Stimulated activated CD4-positive, alpha-beta T cell treated with anti-CD3 and anti-CD28 coated beads, TNF-alpha, amount 100 ng/mL, for 48 hours (primary cell): ENCODE measurements around the gene C1QL3.

Source experiments
- DNase-seq, 3 donors: peaks; one replicate each; pipeline ENCODE4 v3.0.0-alpha.2; 2020; ENCODE audit warnings: low read depth in 3 of 3

C1QL3 gene

DNA sequence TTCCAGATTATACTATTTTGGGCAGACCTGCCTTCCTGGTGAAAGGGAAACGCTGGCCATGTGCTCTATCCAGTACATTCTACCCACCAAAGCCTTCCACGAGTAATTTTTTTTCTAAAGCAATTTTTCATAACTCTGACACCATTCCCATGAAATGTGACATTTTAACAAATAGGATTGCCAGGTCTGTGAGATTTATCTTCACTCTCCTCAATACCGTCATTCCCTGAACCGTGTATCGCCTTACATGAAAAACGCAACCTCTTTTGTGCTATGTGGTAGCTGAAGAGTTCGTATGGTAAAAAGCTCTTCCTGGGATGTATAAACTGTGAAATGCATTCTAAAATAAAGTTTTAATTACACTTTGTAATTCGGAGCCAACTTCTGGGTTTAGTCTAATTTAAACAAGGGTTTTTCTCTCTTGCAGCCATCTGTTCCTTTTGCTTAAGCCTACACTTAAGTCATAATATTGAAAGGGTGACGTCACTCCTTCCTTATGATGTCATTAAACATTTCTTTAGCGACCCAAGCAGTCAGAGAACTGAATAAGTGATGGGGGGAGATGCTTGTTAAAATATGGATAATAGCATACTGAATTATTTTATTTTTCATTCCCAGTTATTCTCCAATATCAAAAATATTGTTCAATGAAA, 27.7 kb downstream of the C1QL3 start:
- no peak for DNase-seq

- DNase-seq, result no peak
Observed at GRCh38 chr10:16491933-16492332, 29.7 kb downstream of the C1QL3 start.

GRCh38 chr10:16490511-16490910, 31.2 kb downstream of the C1QL3 start:
- no peak for DNase-seq

DNA sequence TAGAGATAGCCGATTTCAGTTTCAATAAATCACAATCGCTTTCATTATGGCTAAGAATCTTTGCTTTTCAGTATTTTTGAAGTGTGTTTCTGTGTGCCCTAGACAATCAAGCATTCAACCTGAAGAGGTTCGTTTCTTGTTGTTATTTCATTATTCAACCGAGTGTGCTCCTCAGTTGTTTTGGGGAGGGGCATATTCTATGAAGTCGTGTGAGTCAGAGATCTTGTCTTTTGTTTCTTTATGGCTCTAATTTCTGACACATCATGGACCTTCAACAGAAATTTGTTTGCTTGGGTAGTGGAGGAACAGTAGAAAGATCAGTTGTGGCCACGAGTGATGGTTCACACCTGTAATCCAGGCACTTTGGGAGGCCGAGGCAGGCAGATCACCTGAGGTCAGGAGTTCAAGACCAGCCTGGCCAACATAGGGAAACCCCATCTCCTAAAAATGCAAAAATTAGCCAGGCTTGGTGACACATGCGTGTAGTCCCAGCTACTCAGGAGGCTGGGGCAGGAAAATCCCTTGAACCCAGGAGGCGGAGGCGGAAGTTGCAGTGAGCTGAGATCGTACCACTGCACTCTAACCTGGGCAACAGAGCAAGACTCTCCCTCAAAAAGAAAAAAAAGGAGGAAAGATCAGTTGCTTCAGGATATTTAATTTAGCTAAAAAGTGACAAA, 38.3 kb downstream of the C1QL3 start:
- DNase-seq, result no peak

DNA sequence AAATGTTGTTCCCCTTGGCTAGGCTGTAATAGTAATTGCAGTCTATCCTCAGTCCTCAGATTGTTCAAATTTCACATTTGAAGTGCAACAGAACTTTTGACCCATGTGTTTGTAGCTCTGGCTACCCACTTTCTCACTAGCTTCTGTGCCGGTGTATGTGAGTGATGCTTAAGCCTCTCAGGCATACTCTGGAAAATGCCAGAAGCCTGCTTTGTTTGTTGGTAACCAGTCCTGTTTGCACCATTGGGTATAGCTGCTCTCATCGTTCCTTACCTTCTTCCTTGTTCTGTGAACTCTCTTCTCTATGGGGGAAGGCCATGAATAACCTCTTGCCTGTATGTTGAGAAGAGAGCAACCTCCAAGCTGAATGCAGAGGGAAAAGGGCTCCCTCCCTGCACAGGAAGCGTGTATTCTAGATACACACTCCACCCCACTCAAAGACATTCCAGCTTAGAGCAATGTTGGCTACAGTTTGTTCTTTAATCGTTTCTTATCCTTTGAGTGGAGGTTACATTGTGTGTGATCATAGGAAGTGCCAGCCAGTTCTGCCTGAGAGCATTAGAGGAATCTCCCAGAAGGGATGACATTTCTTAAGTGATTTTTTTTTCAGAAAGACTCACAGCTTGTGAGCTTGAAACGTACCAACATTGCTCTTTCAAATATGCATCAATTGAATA, 40.5 kb downstream of the C1QL3 start:
- DNase-seq, result no peak

DNA sequence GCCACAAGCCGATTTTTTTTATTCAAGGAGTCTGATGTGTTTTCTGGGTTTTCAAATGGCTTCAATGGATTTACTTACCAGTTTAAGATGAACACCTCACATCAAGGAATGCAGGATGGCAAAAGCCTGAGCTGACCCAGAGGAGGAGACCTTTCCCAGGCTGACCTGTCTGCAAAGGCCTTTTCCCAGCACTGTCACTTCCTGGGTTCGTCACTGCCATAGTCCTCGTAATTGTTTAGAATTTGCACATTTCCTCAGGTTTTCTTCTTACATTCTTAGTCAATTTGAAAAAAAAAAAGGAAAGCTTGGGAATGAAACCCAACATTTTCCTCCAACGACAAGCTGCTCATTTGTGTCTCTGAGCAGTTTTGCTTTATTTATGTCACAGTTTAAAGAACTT, 42.9 kb downstream of the C1QL3 start:
- DNase-seq, result no peak

- no peak for DNase-seq
Observed at GRCh38 chr10:16477757-16478156, 43.9 kb downstream of the C1QL3 start.

DNA sequence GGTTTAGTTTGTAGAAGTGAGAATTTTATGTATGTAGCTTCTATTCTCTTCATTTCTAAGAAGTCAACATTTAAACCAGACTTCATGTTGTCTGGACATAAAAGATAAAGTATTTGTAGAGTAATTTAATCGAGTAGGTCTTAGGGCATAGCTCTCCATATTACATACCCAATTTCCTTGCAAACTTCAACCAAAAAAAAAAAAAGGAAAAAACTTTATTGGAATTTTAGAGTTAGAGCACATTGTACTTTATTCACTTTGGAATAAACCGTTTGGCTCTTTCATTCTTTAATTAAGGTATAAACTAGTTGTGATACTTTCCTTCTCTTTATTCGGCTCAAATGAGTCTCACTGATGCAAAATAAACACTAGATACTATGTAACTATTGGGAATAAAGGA, 48.9 kb downstream of the C1QL3 start:
- DNase-seq, result no peak

GRCh38 chr10:16470747-16471146, 50.9 kb downstream of the C1QL3 start:
- DNase-seq, result peak in 2 of 3 donors; percentile 20 to 30

DNA sequence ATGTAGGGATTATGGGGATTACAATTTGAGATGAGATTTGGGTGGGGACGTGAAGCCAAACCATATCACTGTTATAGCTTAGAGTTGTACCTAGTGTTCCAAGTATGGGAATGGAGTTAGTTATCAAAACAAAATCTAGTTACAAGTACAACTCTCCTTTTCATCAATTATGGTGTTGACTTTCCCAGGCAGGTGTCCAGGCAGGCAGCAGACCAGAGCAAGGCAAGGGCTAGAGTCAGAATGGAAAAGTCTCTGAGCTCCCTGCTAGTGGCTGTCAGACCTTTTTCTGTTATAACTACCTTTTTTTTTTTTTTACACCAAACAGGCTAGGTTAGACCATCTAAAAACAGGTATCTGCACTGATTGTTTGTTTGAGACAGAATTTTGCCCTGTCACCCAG, 55.7 kb downstream of the C1QL3 start:
- no peak for DNase-seq
